Suprapubic skin (tissue), 3 donors: ENCODE measurements around the gene MED15.

Experiments
- POLR2AphosphoS5 ChIP-seq, 3 donors: sonication (generic); formaldehyde crosslinking; IDR thresholded peaks; one replicate each; pipeline ENCODE4 v1.6.1; 2017; ENCODE audit warnings: antibody characterized with exemption in 3 of 3
- TF ChIP-seq, protein P1 (sequence below), 2 donors: fragments of 200-600 bp in 1 of 2; fragments of 450-650 bp in 1 of 2; sonication (generic) in 1 of 2; IDR thresholded peaks; one replicate each; pipeline ENCODE4 v1.5.1; 2016 to 2019; ENCODE audit warnings: antibody characterized with exemption in 2 of 2, mild to moderate bottlenecking in 1 of 2, moderate library complexity in 1 of 2

GRCh38 chr22:20549232-20549841, 41.9 kb downstream of the MED15 start:
- TF ChIP-seq, protein P1, sequence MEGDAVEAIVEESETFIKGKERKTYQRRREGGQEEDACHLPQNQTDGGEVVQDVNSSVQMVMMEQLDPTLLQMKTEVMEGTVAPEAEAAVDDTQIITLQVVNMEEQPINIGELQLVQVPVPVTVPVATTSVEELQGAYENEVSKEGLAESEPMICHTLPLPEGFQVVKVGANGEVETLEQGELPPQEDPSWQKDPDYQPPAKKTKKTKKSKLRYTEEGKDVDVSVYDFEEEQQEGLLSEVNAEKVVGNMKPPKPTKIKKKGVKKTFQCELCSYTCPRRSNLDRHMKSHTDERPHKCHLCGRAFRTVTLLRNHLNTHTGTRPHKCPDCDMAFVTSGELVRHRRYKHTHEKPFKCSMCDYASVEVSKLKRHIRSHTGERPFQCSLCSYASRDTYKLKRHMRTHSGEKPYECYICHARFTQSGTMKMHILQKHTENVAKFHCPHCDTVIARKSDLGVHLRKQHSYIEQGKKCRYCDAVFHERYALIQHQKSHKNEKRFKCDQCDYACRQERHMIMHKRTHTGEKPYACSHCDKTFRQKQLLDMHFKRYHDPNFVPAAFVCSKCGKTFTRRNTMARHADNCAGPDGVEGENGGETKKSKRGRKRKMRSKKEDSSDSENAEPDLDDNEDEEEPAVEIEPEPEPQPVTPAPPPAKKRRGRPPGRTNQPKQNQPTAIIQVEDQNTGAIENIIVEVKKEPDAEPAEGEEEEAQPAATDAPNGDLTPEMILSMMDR (IDR thresholded peaks at IDR 0.05) = no peak
- TF ChIP-seq POLR2AphosphoS5 (IDR thresholded peaks at IDR 0.05) = no peak
